GM03348 (cell line): ENCODE data around the gene CEACAM19.
A peak's percentile ranks its signal among the peaks of the same experiment; 100 is the strongest.
"Not testable (repeated sequence)": the region's sequence is repeated elsewhere in the genome, so short reads cannot be mapped to it uniquely, and the experiment has no call there.

ENCODE experiments used
- DNase-seq: peaks from one replicate; pipeline ENCODE4 v3.0.0; 2012; ENCODE audit warnings: low spot score

The CEACAM19 gene

GRCh38 chr19:44671400-44671799, at the start of gene CEACAM19:
CEACAM19 (plus strand) TSS chr19:44671482; CDS start chr19:44671932, 450 bp downstream.
- DNase-seq: no peak

- peak; percentile 30 for DNase-seq
Measured at GRCh38 chr19:44623080-44623479, 48.2 kb upstream of the CEACAM19 start.

DNA sequence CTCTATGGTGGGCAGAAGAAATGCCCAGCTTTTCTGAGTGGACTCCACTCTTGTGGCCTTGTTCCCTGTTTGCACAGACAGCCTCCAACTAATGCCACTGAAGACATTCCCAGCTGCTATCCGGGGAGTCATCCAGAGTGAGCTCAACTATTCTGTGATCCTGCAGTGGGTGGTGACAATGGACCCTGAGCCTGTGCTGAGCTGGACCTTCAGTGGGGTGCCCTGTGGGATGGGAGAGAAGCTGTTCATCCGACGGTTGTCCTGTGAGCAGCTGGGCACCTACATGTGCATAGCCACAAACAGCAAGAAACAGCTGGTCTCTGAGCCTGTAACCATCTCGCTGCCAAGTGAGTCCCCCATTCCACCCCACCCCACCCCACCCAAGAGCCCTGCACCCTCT, 47.7 kb upstream of the CEACAM19 start:
- no peak for DNase-seq

GRCh38 chr19:44624840-44625354, 46.4 kb upstream of the CEACAM19 start:
- DNase-seq: no peak

DNA sequence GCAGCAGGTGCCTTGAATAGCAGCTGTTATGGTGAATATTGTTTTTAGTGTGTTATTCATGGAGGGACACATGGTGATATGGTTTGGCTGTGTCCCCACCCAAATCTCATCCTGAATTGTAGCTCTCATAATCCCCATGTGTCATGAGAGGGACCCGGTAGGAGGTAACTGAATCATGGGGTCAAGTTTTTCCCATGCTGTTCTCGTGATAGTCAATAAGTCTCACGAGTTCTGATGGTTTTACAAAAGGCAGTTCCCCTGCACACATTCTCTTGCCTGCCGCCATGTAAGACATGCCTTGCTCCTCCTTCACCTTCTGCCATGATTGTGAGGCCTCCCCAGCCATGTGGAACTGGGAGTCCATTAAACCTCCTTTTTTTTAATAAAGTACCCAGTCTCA, 45.6 kb upstream of the CEACAM19 start:
- not testable (repeated sequence) for DNase-seq

DNA sequence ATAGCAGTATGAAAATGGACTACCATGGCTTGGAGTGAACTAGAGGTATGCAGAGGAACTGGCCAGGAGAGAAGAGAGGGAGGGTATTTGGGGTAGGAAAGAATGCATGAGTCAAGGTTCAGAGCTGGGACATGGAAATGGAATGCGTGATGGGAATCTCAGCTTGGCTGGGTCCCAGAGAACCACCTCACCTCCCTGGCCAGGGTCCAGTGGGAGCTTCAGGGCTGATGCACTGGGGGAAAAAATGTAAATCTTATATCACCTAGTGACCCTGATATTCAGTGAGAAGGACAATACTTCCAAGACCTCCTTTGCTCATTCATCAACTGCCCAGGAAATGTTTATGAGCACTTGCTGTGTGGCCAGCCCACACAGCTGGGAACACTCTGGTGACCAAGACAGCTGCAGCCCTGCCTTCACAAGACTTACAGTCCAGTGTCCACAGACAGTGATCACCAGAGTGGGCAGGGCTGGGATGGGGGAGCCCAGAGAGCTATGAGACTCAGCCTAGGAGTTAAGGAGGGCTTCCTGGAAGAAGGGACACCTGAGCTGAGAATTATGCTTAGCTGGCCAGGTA, 45.1 kb upstream of the CEACAM19 start:
- peak; percentile 88 for DNase-seq

- no peak for DNase-seq
Measured at GRCh38 chr19:44627631-44628030, 43.7 kb upstream of the CEACAM19 start.

DNA sequence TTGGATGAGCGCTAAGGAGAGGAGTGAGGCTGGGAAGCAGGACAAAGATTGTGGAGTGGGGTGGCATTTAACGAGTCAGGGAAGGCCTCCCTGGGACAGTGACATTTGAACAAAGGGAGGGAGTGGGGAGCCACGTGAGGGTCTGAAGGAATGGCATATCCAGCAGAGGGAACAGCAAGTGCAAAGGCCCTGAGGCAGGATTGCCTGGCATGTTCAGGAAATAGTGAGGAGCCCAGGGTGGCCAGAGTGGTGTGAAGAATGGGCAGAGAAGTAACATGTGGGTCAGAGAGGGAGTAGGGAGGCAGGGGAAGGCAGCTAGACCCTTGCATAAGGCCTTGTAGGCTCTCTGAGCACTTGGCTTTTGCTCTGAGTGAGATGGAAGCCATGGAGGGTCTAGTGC, 42.5 kb upstream of the CEACAM19 start:
- DNase-seq: no peak

DNA sequence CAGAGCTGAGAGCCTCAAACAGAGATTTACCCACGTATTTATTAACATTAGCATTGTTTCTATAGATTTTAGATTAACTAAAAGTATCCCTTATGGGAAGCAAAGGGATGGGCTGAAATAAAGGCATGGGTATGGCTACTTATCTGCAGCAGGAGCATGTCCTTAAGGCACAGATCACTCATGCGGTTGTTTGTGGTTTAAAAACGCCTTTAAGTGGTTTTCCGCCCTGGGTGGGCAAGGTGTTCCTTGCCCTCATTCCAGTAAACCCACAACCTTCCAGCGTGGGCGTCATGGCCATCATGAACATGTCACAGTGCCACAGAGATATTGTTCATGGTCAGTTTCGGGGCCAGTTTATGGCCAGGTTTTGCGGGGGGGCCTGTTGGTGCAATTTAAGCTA, 39.7 kb upstream of the CEACAM19 start:
- DNase-seq: not testable (repeated sequence)

GRCh38 chr19:44634058-44634457, 37.2 kb upstream of the CEACAM19 start:
- not testable (repeated sequence) for DNase-seq

GRCh38 chr19:44634785-44635184, 36.5 kb upstream of the CEACAM19 start:
- no peak for DNase-seq

DNA sequence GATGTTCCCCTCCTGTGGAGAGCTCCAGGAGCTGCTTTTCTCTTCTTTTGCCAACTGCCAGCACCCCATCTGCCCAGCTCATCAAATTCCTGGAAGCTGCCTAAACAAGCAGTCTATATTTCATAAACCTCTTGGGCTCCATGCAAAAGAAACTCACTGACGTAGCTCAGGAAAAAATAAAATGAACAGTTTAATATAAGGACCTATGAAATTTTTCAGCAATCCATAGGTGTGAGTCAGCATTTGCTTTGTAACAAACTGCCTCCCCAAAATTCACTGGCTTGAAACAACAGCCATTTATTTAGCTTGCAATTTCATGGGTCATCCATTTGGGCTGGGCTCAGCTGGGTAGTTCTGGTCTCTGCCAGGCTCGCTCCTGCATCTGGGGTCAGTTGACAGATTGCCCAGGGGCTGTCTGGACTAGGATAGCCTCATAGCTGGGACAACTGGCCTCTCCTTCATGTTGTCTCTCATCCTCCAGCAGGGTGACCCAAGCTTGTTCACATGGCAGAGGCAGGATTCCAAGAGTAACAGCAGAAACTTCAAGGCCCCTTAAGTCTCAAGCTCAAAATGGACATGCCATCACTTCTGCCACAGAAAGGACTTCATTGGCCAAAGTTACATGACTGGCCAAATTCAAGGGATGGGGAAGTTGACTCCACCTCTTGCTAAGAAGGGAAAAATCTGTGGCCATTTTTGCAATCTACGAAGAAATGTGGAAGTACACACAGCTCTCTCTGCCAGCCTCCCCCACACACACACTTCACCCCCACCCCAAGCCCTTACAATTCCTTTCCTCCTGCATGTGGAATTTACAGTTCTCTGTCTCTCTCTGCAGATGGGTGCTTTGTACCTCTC, 35.5 kb upstream of the CEACAM19 start:
- peak; percentile 41 for DNase-seq

- no peak for DNase-seq
Measured at GRCh38 chr19:44636439-44637389, 34.6 kb upstream of the CEACAM19 start.

GRCh38 chr19:44637390-44637764, 33.9 kb upstream of the CEACAM19 start:
- DNase-seq: no peak

- DNase-seq: no peak
Measured at GRCh38 chr19:44640518-44640917, 30.8 kb upstream of the CEACAM19 start.

GRCh38 chr19:44641501-44642265, 29.6 kb upstream of the CEACAM19 start:
- DNase-seq: no peak

GRCh38 chr19:44642377-44642776, 28.9 kb upstream of the CEACAM19 start:
- no peak for DNase-seq

- peak; percentile 94 for DNase-seq
Measured at GRCh38 chr19:44643605-44644401, 27.5 kb upstream of the CEACAM19 start, which contains the start of gene PVR. PVR (plus strand) TSS chr19:44643910; CDS start chr19:44644097, 187 bp downstream.

DNA sequence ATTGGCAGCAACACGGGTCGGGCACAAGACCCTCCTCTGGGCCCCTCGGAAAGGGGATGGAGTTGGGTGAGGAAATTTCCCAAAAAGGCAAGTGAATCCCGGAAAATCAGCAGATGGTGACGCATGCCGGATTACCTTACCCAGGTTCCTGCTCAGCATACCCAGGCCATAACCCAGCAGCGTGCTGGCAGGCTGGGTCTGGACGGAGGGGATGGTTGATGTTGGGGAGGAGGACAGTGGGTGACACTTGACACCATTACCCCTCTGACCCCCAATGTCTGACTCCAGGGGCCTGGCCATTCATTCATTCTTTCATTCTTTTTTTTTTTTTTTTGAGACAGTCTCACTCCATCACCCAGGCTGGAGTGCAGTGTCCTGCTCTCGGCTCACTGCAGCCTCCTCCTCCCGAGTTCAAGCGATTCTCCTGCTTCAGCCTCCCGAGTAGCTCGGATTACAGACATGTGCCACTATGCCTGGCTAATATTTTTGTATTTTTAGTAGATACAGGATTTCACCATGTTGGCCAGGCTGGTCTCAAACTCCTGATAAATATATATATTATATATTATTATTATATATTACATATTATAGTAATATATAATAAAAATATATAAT, 26.8 kb upstream of the CEACAM19 start:
- DNase-seq: no peak
